GM12865 (cell line): ENCODE data around the gene RAD23A.
"Not testable (repeated sequence)": the region's sequence is repeated elsewhere in the genome, so short reads cannot be mapped to it uniquely, and the experiment has no call there.

Source experiments
- DNase-seq: peaks from one replicate; pipeline ENCODE4 v3.0.0; 2010; ENCODE audit warnings: low read depth
- H3K4me3 ChIP-seq: 2 replicates; pipeline ENCODE4 v1.5.1; 2011; ENCODE audit warnings: mild to moderate bottlenecking, low read depth, low read length, control low read depth
- TF ChIP-seq, protein P1 (sequence below): IDR thresholded peaks from 2 replicates; pipeline ENCODE4 v1.5.1; 2011; ENCODE audit warnings: low read length, control low read depth, low read depth, inconsistent platforms; ENCODE audit not compliant: insufficient read depth; ENCODE audit errors: missing control alignments

The RAD23A gene

DNA sequence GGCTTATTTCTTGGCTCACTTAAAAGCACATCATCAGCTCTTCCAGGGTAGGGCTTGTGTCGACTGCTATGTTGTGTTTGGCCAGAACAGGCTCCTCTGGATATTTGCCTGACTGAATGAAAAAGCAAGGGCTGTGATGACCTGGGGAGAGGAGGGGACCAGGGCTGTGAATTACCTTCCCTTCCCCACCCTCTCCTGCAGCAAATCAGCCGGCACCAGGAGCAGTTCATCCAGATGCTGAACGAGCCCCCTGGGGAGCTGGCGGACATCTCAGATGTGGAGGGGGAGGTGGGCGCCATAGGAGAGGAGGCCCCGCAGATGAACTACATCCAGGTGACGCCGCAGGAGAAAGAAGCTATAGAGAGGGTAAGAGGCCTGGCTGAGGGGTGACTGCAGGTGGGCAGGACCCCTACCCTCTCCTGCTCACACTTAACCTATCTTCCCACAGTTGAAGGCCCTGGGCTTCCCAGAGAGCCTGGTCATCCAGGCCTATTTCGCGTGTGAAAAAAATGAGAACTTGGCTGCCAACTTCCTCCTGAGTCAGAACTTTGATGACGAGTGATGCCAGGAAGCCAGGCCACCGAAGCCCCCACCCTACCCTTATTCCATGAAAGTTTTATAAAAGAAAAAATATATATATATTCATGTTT is 7.0 kb downstream of the RAD23A start:
- no peak for DNase-seq
- TF ChIP-seq, protein P1, sequence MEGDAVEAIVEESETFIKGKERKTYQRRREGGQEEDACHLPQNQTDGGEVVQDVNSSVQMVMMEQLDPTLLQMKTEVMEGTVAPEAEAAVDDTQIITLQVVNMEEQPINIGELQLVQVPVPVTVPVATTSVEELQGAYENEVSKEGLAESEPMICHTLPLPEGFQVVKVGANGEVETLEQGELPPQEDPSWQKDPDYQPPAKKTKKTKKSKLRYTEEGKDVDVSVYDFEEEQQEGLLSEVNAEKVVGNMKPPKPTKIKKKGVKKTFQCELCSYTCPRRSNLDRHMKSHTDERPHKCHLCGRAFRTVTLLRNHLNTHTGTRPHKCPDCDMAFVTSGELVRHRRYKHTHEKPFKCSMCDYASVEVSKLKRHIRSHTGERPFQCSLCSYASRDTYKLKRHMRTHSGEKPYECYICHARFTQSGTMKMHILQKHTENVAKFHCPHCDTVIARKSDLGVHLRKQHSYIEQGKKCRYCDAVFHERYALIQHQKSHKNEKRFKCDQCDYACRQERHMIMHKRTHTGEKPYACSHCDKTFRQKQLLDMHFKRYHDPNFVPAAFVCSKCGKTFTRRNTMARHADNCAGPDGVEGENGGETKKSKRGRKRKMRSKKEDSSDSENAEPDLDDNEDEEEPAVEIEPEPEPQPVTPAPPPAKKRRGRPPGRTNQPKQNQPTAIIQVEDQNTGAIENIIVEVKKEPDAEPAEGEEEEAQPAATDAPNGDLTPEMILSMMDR, result no peak
- no peak overlapping the region for H3K4me3 ChIP-seq

DNA sequence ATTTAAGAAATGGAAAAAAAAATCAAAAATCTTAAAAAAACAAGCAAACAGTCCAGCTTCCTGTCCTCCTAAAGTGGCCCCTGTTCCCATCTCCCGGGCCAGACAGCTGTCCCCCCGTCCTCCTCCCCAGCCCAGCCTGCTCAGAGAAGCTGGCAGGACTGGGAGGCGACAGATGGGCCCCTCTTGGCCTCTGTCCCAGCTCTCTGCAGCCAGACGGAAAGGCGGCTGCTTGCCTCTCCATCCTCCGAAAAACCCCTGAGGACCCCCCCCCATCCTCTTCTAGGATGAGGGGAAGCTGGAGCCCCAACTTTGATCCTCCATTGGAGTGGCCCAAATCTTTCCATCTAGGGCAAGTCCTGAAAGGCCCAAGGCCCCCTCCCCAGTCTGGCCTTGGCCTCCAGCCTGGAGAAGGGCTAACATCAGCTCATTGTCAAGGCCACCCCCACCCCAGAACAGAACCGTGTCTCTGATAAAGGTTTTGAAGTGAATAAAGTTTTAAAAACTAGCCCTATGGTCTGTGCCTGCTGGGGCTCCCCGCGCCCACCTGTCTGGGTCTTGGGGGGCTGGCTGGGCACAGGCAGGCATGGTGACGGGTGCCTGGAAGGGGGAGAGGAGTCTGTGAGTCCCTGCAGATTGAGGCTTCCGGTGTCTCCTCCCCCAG is 7.6 kb downstream of the RAD23A start:
- TF ChIP-seq, protein P1, result no peak
- DNase-seq, result no peak
- no peak overlapping the region for H3K4me3 ChIP-seq

DNA sequence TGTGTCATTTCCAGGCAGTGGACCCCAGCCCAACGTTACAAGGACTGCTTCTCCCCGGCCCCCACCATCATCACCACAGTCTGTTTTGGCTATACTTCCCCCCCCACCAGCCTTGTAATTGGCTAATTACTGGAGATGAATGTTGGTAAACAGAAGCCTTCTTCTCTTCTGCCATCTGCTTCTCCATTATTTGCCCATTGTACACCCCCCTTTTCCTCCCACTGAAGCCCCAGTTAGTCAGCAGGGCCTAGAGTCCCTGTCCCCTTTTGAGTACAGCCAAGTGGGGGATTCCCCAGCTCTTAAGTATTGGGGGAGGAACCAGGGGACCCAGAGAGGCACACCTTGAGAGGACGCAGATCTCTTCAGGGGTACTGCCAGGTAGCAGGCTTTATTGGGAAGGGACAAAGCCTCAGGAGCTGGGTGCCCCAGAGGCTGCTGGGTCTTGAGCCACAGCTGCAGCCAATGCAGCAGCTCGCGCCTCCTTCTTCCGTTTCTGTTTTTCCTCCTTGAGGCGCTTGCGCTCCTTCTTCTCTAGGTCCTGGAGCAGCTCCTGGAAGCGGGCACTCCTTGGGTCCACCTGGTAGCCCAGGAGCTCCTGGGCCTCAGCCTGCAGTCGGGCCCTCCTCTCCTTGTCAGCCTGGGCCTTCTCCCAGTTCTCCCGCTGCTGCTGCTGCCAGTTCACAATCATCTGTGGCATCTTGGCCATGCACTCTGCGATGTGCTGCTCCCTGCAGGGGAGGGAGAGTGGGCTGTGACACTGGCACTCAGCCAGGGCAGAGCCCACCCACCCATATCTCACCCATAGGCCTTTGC is 8.3 kb downstream of the RAD23A start:
- DNase-seq, result no peak
- TF ChIP-seq, protein P1, result no peak
- H3K4me3 ChIP-seq, result no peak overlapping the region

DNA sequence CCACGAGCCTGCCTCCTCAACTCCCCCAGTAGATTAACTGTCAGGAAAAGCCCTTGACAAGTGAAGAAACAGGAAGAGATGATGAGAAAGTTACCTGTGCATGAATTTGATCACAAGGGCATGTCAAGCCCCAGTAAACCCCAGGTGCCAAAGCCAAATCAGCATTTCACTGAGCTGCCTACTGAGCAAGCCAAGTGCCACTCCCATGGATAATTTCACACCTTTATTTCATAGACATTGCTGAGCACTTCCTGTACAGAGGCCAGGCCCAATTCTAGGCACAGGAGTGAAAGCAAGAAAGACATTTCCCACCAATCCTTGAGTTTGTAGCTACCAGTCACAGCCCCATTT is 8.9 kb downstream of the RAD23A start:
- H3K4me3 ChIP-seq, result no peak overlapping the region
- no peak for DNase-seq
- TF ChIP-seq, protein P1, result no peak

DNA sequence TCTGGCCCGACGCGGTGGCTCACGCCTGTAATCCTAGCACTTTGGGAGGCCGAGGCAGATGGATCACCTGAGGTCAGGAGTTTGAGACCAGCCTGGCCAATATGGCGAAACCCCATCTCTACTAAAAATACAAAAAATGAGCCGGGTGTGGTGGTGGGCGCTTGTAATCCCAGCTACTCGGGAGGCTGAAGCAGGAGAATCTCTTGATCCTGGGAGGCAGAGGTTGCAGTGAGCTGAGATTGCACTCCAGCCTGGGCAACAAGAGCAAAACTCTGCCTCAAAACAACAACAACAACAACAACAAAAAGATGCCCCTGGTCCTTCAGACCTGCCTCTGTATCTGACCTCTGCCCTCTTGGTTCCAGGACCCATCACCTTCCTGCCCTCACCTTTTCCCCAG is 9.9 kb downstream of the RAD23A start:
- DNase-seq, result not testable (repeated sequence)
- H3K4me3 ChIP-seq, result peak overlapping the region; percentile 82

DNA sequence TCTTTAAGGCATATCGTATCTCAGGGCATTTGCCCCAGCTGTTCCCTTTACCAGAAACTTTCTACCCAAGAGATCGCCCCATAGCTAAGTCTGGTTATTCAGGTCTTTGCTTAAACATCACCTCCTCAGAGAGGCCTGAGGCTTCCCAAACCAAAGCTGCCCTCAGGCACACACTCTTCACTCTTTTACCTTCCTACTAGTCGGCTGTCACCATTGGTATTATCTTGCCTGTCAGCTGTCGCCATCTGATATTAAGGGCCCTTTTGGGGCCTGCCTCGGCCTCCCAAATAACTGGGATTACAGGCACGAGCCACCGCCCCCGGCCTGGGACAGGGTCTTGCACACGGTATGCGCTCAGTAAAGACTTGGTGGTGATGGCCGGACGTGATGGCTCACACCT is 10.3 kb downstream of the RAD23A start:
- TF ChIP-seq, protein P1, result no peak
- no peak for DNase-seq
- peak overlapping the region; percentile 82 for H3K4me3 ChIP-seq
